Measurements from ENCODE around the gene TIMM17A.
A peak's percentile ranks its signal among the peaks of the same experiment; 100 is the strongest.
"Not testable (repeated sequence)": the region's sequence is repeated elsewhere in the genome, so short reads cannot be mapped to it uniquely, and the experiment has no call there.

Gene TIMM17A

GRCh38 chr1:201940316-201940715 lies 15.0 kb upstream of the TIMM17A start:
- DNase-seq, result not testable (repeated sequence)

DNA sequence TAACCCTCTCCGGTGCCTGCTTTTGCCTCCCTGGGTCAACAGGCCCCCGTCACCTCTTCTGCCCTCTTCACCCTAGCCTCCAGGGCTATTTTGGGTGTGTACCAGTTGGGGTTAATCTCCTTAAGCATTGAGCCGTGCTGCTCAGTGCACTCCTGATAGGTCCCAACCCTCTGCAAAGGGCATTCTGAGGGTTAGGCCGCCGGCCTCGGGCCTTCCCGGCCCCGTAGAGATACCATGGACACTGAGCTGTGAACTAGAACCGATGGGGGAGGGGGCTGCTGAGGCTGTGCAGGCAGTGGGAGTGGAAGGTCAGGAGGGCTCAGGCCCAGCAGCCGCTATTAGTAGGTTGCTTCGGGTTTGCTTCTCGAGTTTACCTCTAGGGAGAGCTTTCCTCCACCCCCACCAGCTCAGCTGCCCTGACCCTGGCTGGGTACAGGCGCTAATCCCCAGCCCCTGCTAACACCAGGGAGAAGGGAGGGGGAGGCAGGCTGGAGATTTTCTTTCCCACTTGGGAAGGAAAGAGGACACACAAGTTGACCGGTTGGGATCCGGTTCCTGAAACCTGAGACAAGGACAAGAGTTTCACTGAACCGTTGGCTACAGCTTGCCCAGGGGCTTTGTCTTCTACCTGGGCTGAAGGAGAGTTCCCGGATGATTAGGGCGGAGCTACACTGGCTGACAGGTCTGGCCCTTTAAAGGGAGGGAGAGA lies 13.7 kb upstream of the TIMM17A start:
- DNase-seq, result no peak

DNA sequence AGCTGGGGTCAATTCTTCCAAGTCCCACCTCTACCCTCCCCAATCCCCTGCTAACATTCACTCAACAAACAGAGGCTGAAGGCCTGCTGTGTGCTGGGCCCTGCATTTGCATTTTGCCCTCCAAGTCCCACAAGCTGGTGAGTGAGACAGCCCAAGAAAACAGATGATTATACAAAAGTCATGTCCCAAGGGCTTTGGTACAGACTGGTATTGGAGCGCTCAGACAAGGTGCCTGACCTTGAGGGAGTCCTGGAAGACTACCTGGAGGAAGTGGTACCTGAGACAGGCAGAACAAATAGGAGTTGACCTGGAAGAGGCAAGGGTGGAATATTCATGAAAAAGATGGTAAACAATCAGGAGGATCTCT lies 13.2 kb upstream of the TIMM17A start:
- no peak for DNase-seq

GRCh38 chr1:201944002-201944401 lies 11.3 kb upstream of the TIMM17A start:
- no peak for DNase-seq

GRCh38 chr1:201944639-201945038 lies 10.7 kb upstream of the TIMM17A start:
- DNase-seq, result no peak

- no peak for DNase-seq
Measured at GRCh38 chr1:201945157-201945556, 10.1 kb upstream of the TIMM17A start.

DNA sequence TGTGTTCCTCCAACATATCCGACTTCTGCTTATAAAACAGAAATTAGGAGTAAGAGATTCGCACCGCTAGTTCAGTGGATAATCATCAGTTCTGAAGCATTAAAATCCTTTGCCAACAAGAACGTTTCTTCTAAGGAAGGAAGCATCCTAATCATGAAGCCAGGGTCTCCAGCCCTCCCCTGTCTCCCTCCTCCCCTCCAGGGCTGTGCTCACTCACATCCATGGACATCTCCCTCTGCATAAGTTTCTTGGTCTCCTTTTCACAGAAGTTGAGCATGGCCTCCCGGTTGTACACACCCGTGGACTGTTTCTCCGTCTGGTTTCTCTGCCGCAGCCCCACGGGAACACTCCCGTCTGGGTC lies 9.5 kb upstream of the TIMM17A start:
- DNase-seq, result no peak

DNA sequence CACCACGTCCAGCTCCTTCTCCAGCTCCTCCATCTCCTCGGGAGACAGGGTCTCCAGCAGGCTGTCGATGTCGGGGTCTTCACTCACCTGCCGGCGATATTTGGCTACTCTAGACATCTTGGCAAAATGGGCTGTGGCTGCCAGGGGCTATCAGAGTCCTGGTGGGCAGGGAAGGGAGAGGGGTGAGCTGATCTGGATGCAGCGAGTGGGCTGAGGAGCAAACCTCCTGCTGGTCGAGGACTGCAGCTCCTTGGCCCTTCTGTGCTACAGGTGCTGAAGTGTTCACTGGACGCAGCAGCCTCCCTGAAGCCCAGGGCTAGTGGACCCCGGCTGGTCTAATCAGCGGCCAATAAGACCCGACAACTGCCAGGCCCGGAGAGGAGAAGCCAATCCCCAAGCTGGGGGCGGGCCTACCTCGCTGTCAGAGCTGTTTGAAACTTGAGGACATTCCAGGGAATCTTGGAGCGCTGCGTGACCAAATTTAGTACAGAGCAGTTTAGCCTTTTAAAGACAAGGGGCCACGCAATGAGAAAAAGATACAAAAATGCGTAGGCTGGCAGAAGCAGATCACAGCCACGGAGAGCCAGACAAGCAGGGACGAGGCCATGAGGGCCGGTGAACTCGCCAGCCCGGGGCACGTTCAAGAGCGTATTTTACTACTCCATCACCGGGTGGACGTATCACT lies 8.9 kb upstream of the TIMM17A start, which contains the start of gene LMOD1:
LMOD1 (minus strand) TSS at position 325 of the 685 bp plus-strand sequence; CDS start at position 117, 208 bp downstream.
- DNase-seq, result peak; percentile 26

DNA sequence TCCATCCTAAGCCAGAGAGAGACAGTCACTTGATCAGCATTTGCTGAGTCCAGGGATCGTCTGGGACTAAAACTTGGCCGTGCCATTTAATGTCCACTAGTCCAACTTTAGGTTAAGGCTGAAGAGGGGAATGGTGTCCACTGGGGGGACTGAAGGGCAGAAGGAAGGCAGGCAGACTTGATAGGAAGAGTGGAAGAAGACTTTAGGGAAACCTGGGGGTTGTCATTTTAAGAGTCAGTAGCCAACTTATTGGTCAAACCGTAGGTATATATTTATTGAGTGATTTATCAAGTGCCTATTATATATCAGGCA lies 7.7 kb upstream of the TIMM17A start:
- DNase-seq, result no peak

GRCh38 chr1:201949491-201949890 lies 5.8 kb upstream of the TIMM17A start:
- DNase-seq, result peak; percentile 46

DNA sequence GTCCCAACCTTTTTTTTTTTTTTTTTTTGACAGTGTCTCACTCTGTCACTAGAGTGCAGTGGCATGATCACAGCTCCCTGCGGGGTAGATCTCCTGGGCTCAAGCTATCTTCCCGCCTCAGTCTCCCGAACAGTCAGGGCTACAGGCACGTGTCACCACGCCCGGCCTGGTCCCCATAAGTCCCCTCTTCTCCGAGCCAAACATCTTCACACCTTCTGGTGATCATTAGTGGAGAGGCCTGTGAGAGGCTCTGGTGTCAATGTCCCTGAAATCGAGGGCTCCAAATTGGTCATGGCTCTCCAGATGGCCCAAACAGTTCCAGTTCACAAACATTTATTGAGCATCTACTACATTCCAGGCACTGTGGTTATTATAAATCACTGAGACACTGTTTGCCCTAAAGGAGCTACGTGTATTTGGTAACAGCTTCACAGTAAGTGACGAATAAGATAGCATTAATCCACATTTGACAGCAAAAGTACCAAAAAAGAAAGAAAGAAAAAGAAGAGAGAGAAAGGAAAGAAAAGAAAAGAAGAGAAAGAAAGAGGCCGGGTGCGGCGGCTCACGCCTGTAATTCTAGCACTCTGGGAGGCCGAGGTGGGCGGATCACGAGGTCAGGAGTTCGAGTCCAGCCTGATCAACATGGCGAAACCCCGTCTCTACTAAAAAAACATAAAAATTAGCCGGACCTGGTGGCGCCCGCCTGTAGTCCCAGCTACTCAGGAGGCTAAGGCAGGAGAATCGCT lies 867 bp upstream of the TIMM17A start:
- DNase-seq, result no peak

- no peak for DNase-seq
Measured at GRCh38 chr1:201955729-201956143, 433 bp downstream of the TIMM17A start.

DNA sequence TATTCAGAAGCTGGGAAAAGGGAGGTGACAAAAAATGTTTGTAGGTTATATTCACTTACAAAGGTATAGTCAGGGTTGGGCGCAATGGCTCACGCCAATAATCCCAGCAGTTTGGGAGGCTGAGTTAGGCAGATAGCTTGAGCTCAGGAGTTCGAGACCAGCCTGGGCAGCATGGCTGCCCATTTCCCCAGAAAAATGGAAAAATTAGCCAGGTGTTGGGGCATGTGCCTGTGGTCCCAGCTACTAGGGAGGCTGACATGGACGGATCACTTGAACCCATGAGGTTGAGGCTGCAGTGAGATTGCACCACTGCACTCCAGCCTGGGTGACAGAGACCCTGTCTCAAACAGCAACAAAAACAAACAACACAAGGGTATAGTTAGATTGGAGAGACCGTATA lies 3.0 kb downstream of the TIMM17A start:
- no peak for DNase-seq

DNA sequence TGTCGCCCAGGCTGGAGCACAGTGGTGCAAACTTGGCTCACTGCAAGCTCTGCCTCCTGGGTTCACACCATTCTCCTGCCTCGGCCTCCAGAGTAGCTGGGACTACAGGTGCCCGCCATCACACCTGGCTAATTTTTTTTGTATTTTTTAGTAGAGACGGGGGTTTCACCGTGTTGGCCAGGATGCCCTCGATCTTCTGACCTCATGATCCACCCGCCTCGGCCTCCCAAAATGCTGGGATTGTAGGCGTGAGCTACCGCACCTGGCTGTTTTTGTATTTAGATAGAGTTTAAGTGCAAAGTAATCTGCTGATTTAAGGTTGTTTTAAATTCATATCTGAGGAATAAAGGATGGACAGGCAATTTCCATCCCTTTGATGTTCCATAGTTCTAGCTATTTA lies 7.1 kb downstream of the TIMM17A start:
- not testable (repeated sequence) for DNase-seq

- no peak for DNase-seq
Measured at GRCh38 chr1:201964261-201964660, 9.0 kb downstream of the TIMM17A start.

DNA sequence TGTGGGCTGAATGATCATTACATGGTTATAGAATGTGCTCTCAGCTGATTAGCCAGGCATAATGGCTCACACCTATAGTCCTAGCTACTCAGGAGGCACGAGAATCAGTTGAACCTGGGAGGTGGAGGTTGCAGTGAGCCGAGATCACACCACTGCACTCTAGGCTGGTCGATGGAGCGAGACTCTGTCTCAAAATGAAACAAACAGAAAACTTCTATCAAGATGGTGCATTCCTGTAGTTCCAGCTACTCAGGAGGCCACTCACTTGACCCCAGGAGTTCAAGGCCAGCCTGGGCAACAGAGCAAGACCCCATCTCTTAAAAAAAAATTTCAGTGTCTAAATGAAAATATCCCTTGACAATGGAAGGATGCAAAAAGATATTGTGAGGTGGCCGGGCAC lies 10.9 kb downstream of the TIMM17A start:
- no peak for DNase-seq

DNA sequence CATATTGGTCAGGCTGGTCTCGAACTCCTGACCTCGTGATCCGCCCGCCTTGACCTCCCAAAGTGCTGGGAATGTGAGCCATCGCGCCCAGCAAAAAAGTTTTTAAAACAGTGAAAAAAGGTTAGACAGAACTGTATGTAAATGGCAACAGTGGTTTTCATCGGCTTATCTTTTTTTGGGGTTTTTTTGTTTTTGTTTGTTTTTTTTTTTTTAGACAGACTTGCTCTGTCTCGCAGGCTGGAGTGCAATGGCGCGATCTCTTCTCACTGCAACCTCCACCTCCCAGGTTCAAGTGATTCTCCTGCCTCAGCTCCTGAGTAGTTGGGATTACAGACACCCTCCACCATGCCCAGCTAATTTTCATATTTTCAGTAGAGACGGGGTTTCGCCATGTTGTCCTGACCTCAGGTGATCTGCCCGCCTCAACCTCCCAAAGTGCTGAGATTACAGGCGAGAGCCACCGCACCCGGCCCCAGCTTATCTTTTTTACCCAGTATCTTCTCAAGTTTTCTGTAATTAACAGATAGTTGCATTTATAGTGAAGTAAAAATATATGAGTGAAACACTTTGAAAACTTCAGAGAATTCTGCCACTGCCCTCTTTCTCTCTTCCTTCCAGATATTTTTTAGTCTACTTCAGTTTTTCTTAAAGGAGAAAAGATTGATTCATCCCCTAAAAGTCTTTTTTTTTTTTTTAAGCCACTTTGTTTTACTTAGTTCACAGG lies 13.1 kb downstream of the TIMM17A start:
- DNase-seq, result no peak

DNA sequence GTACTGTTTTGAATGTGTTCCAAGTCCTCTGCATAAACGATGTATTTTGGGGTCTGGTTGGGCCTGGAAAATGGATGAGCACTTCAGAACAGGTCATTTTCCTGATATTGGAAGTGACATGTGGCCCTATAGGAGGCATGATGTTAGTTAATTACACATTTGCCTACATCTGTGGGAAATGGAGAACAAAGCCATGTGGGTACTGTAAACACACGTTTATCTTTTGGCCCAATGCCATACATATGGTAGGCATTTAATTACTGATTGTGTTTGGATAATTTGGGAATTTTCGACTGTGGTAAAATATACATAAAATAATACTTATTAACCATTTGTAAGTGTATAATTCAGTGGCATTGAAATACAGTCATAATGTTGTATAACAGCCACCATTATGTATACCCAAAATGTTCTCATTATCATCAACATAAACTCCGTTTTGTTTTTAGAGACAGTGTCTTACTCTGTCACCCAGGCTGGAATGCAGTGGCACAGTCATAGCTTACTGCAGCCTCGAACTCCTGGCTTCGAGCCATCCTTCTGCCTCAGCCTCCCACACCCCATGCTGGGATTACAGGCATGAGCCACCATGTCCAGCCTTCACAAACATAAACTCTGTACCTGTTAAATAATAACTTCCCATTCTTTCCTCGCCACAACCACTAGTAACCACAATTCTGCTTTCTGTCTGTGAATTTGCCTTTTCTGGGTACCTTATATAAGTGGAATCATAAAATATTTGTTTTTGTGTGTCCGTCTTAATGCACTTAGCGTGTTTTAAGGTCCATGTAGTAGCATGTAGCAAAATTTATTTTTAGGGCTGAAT lies 15.2 kb downstream of the TIMM17A start:
- DNase-seq, result peak; percentile 89

GRCh38 chr1:201982082-201982622 lies 26.8 kb downstream of the TIMM17A start:
- peak; percentile 35 for DNase-seq

DNA sequence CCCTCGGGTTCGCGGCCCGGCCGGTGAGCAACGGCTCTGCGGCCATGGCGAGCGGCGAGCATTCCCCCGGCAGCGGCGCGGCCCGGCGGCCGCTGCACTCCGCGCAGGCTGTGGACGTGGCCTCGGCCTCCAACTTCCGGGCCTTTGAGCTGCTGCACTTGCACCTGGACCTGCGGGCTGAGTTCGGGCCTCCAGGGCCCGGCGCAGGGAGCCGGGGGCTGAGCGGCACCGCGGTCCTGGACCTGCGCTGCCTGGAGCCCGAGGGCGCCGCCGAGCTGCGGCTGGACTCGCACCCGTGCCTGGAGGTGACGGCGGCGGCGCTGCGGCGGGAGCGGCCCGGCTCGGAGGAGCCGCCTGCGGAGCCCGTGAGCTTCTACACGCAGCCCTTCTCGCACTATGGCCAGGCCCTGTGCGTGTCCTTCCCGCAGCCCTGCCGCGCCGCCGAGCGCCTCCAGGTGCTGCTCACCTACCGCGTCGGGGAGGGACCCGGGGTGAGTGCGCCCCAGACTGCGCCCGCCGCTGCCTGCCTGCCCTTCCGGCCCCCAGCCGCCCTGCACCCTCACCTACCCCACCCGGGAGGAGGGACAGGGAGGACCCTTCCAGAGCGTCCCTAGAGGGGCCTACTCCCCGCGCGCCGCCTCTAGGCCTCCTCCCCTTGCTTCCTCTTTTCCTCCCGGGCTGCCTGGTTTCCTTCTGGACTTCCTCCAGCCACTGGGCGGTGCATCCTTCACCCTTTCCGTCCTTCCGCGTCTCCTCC lies 27.5 kb downstream of the TIMM17A start, which contains the start of gene RNPEP:
RNPEP (plus strand) TSS at position 26 of the 757 bp plus-strand sequence; CDS start at position 45, 19 bp downstream.
- peak; percentile 39 for DNase-seq

GRCh38 chr1:201983380-201983805 lies 28.1 kb downstream of the TIMM17A start:
- no peak for DNase-seq
